ENCODE measurements around the gene SNN. TPM values are rescaled to one million over a fixed set of nuclear protein-coding genes. Genes with fewer than 3 reads are reported as not detected.

SNN gene
- total and polyA plus RNA-seq, 2 of the 8 experiments (the other 6 are each of a cell fraction or from before 2014, with no cell fraction given) = 37.4 to 66.9 TPM

- peaks cover 0 to 3% of the 10 kb centered on the region in 2 experiments for H4K20me1 ChIP-seq (replicated peaks in 1 of 2; ENCODE audit: control insufficient read depth in 1 of 2, insufficient read depth in 2 of 2, low read length in 2 of 2)
- TF ChIP-seq ATF3 (IDR thresholded peaks at IDR 0.05; ENCODE audit: insufficient read depth, low read depth, low read length) = no peak
- TF ChIP-seq POLR2A (IDR thresholded peaks at IDR 0.05; ENCODE audit: control extremely low read depth in 1 of 2, low read depth in 2 of 2, low read length in 2 of 2) = no peak
- no peak for TF ChIP-seq JUN (IDR thresholded peaks at IDR 0.05; ENCODE audit: low read depth, low read length)
- no peak for TF ChIP-seq CEBPB (IDR thresholded peaks at IDR 0.05; ENCODE audit: low read depth, low read length)
- no peak for TF ChIP-seq JUND (IDR thresholded peaks at IDR 0.05; ENCODE audit: low read length)
- no peak for TF ChIP-seq TBP (IDR thresholded peaks at IDR 0.05; ENCODE audit: low read depth, low read length)
- no peak for TF ChIP-seq BACH1 (IDR thresholded peaks at IDR 0.05; ENCODE audit: low read length)
- no peak for TF ChIP-seq KDM1A (IDR thresholded peaks at IDR 0.05; ENCODE audit: borderline replicate concordance, low read length)
- no peak for TF ChIP-seq CTCF (IDR thresholded peaks at IDR 0.05; ENCODE audit: control extremely low read depth in 1 of 3, insufficient read depth in 1 of 3, low read depth in 1 of 3, low read length in 3 of 3)
- TF ChIP-seq TCF12 (IDR thresholded peaks at IDR 0.05; ENCODE audit: low read depth, low read length) = no peak
- no peak for TF ChIP-seq SP4 (IDR thresholded peaks at IDR 0.05; ENCODE audit: low read length)
- no peak for TF ChIP-seq HDAC6 (IDR thresholded peaks at IDR 0.05; ENCODE audit: low read depth, low read length)
These were observed 38.0 kb downstream of the SNN start for GRCh38 chr16:11706180-11706742.

More at GRCh38 chr16:11706180-11706742, 38.0 kb downstream of the SNN start:
- no peak overlapping the region for H3K4me2 ChIP-seq (ENCODE audit: insufficient read depth in 1 of 2, low read depth in 2 of 2, low read length in 2 of 2)
- no peak overlapping the region for H3K9ac ChIP-seq (replicated peaks in 1 of 4; ENCODE audit: extremely low read depth in 1 of 4, low read depth in 3 of 4, low read length in 3 of 4)
- H3K27me3 ChIP-seq (replicated peaks in 1 of 4; ENCODE audit: control insufficient read depth in 3 of 4, extremely low read depth in 1 of 4, insufficient read depth in 3 of 4, low read length in 3 of 4) = no peaks in the 10 kb centered on the region
- H3K79me2 ChIP-seq (ENCODE audit: control insufficient read depth in 1 of 2, insufficient read depth in 2 of 2, low read length in 2 of 2) = no peaks in the 10 kb centered on the region
- FAIRE-seq (no peak), DNase-seq (ENCODE audit: low read depth in 1 of 2, low spot score in 2 of 2) (no peak)
- no peak overlapping the region for H3K56ac ChIP-seq (replicated peaks; ENCODE audit: insufficient read length, low read depth, low read length)
- CTCF ChIA-PET (ENCODE audit: partially characterized antibody) = interaction anchor here (1.3 to 2.1 kb wide), 3 partner anchors 8 to 301 kb away, joined by 3 to 9 read pairs (median 5); no protein-coding TSS in a partner anchor
- no peak overlapping the region for H2BK20ac ChIP-seq (ENCODE audit: low read length)
- no peak overlapping the region for H4K91ac ChIP-seq (replicated peaks; ENCODE audit: insufficient read length, low read length)
- no peak overlapping the region for H2BK12ac ChIP-seq (ENCODE audit: low read depth, low read length)
- no peak overlapping the region for H3K23ac ChIP-seq (ENCODE audit: insufficient read length)
- no peaks in the 10 kb centered on the region; the same call in 1 of the 2 replicates for H3K23me2 ChIP-seq (ENCODE audit: low read depth, low read length)
- no peak overlapping the region for H3K4me3 ChIP-seq (ENCODE audit: extremely low read depth in 1 of 4, insufficient read depth in 2 of 4, low read depth in 3 of 4, low read length in 4 of 4)
- no peak overlapping the region for H4K5ac ChIP-seq (ENCODE audit: insufficient read length, low read depth, low read length)
- no peaks in the 10 kb centered on the region for H3K4me1 ChIP-seq (replicated peaks in 1 of 4; ENCODE audit: control insufficient read depth in 3 of 4, insufficient read depth in 4 of 4, low read length in 3 of 4)
- H2AK5ac ChIP-seq (ENCODE audit: low read depth, low read length) = no peak overlapping the region
- H2BK120ac ChIP-seq (replicated peaks; ENCODE audit: low read depth, low read length) = no peak overlapping the region
- H2BK5ac ChIP-seq (ENCODE audit: low read depth, low read length) = no peak overlapping the region
- POLR2A ChIA-PET (ENCODE audit: partially characterized antibody) = interaction anchor here (1.0 kb wide), 1 partner anchor 28 kb away, joined by 3 read pairs; no protein-coding TSS in a partner anchor
- no peak overlapping the region for H3K4ac ChIP-seq (replicated peaks; ENCODE audit: insufficient read length, low read depth, low read length)
- WGBS, 2 experiments (ENCODE audit: extremely low coverage in 1 of 2, insufficient coverage in 1 of 2, insufficient read length in 1 of 2, insufficient replicate concordance in 2 of 2, low coverage in 1 of 2, low lambda C conversion rate in 2 of 2, missing lambda C conversion rate in 1 of 2) = 95% methylated on average over 5 of the region's 5 CpGs; no CpG with 5 or more reads in 1 of the 2 experiments
- no peak overlapping the region for H3K18ac ChIP-seq (ENCODE audit: extremely low read depth, low read length)
- H3K79me1 ChIP-seq (ENCODE audit: low read depth, low read length) = no peaks in the 10 kb centered on the region
- H3K36me3 ChIP-seq (ENCODE audit: control insufficient read depth in 2 of 4, insufficient read depth in 4 of 4, low read length in 3 of 4) = no peaks in the 10 kb centered on the region; a peak in 3 of 8 replicates
- no peak overlapping the region for H4K8ac ChIP-seq (ENCODE audit: extremely low read depth, insufficient read depth, low read length)
- no peak overlapping the region for H2BK15ac ChIP-seq (ENCODE audit: low read length)
- no peak overlapping the region for H3K14ac ChIP-seq (ENCODE audit: insufficient read length)
- no peak overlapping the region for H3K27ac ChIP-seq (ENCODE audit: low read depth, low read length)
- no peak overlapping the region for H2AFZ ChIP-seq (ENCODE audit: low read length)
- no peaks in the 10 kb centered on the region for H3K9me3 ChIP-seq (ENCODE audit: insufficient read depth in 2 of 2, low read depth in 1 of 2, low read length in 1 of 2)
